HepG2 (cell line): ENCODE data around the gene CD300LF. TPM values are rescaled to one million over a fixed set of nuclear protein-coding genes. Genes with fewer than 3 reads are reported as not detected.

ENCODE experiments used
- ATAC-seq: fragments of 200-7000 bp; cut with Tn5 transposase; 3 replicates; pipeline ENCODE4 v1.9.1; 2020; ENCODE audit warnings: mild to moderate bottlenecking, moderate library complexity
- BruUV-seq: library from RNA; stranded (reverse); fragments of 400-500 nt; replicated peaks from 2 replicates; lab custom pipeline; 2021; lab: Mats Ljungman, UMichigan
- CTCF ChIA-PET: fragments of 300-600 bp; formaldehyde crosslinking; extraction: SDS; loops from one replicate; lab custom pipeline; 2021; ENCODE audit warnings: low total read pairs, inconsistent platforms, low intra/inter-chr PET ratio; lab: Yijun Ruan, JAX
- POLR2A ChIA-PET: fragments of 350-600 bp; sonication (Branson Sonifier 250); formaldehyde crosslinking; loops from one replicate; lab custom pipeline; 2020; ENCODE audit warnings: antibody characterized with exemption, inconsistent platforms; lab: Yijun Ruan, JAX
- DNase-seq: peaks from one replicate; pipeline ENCODE4 v3.0.0-alpha.2; 2015; ENCODE audit warnings: low spot score
- FAIRE-seq: peaks from 3 replicates; lab custom pipeline; 2011; peaks lifted over from hg19 to GRCh38; lab: Jason Lieb, UNC
- H2AFZ ChIP-seq: one replicate; pipeline ENCODE4 v1.6.1; 2011; ENCODE audit warnings: low read length, inconsistent platforms
- H3K27ac ChIP-seq: fragments of 300-600 bp; 3 replicates; pipeline ENCODE4 v1.8.0; 2011; ENCODE audit warnings: mixed run types, mild to moderate bottlenecking, mixed read lengths, low read length, inconsistent platforms; ENCODE audit not compliant: insufficient read depth; ENCODE audit errors: extremely low read length
- H3K27me3 ChIP-seq, 2 experiments: fragments of 200-600 bp in 1 of 2; 2 replicates in 1 of 2; 3 replicates in 1 of 2; pipeline versions ENCODE4 v1.6.0 to v1.8.0; 2011; ENCODE audit warnings: low read length in 2 of 2, mild to moderate bottlenecking in 2 of 2, moderate library complexity in 2 of 2, inconsistent platforms in 1 of 2; ENCODE audit not compliant: insufficient read depth in 2 of 2, control insufficient read depth in 1 of 2
- H3K36me3 ChIP-seq, 2 experiments: fragments of 200-600 bp in 1 of 2; replicated peaks in 1 of 2; 2 replicates in 1 of 2; 3 replicates in 1 of 2; pipeline versions ENCODE4 v1.5.1 to v1.8.0; 2011; ENCODE audit warnings: low read length in 2 of 2, inconsistent platforms in 1 of 2; ENCODE audit not compliant: insufficient read depth in 2 of 2, control insufficient read depth in 1 of 2
- H3K4me1 ChIP-seq: 2 replicates; pipeline ENCODE4 v1.5.1; 2012; ENCODE audit warnings: low read length, inconsistent platforms; ENCODE audit not compliant: insufficient read depth
- H3K4me2 ChIP-seq: 2 replicates; pipeline ENCODE4 v1.6.0; 2011; ENCODE audit warnings: low read depth, low read length, inconsistent platforms
- H3K4me3 ChIP-seq, 3 experiments: fragments of 200-600 bp in 1 of 3; sonication (generic), shearing (Covaris generic) in 1 of 3; replicated peaks in 1 of 3; 2 replicates each; pipeline ENCODE4 v1.5.1; 2011 to 2016; ENCODE audit warnings: low read length in 3 of 3, inconsistent platforms in 2 of 3, low read depth in 2 of 3, mild to moderate bottlenecking in 2 of 3, control low read depth in 1 of 3, mixed read lengths in 1 of 3; ENCODE audit not compliant: insufficient read depth in 1 of 3
- H3K79me2 ChIP-seq: one replicate; pipeline ENCODE4 v1.6.1; 2011; ENCODE audit warnings: low read length, inconsistent platforms; ENCODE audit not compliant: insufficient read depth
- H3K9ac ChIP-seq: 2 replicates; pipeline ENCODE4 v1.6.0; 2011; ENCODE audit warnings: mild to moderate bottlenecking, low read depth, low read length, inconsistent platforms; ENCODE audit not compliant: insufficient read depth
- H3K9me3 ChIP-seq: 2 replicates; pipeline ENCODE4 v1.5.1; 2012; ENCODE audit warnings: mild to moderate bottlenecking, low read length
- H4K20me1 ChIP-seq: 2 replicates; pipeline ENCODE4 v1.6.0; 2011; ENCODE audit warnings: inconsistent platforms, mild to moderate bottlenecking, low read length, moderate library complexity; ENCODE audit not compliant: insufficient read depth
- CCDC6 ChIP-seq: sonication (generic); formaldehyde crosslinking; IDR thresholded peaks from 2 replicates; pipeline ENCODE4 v1.8.1; 2022; ENCODE audit warnings: mild to moderate bottlenecking, missing genetic modification reagents, moderate library complexity
- MYC ChIP-seq: sonication (generic); formaldehyde crosslinking; IDR thresholded peaks from 2 replicates; pipeline ENCODE4 v1.9.0; 2021; ENCODE audit warnings: missing genetic modification reagents, borderline replicate concordance
- TCF12 ChIP-seq, 2 experiments: fragments of 450-650 bp in 1 of 2; sonication (generic) in 1 of 2; formaldehyde crosslinking in 1 of 2; IDR thresholded peaks; 2 replicates each; pipeline versions ENCODE4 v1.6.1 to v1.8.0; 2017 to 2022; ENCODE audit warnings: antibody characterized with exemption in 1 of 2, mild to moderate bottlenecking in 1 of 2, missing genetic modification reagents in 1 of 2, moderate library complexity in 1 of 2
- ZNF430 ChIP-seq: sonication (generic); formaldehyde crosslinking; IDR thresholded peaks from 2 replicates; pipeline ENCODE4 v1.9.0; 2021; ENCODE audit warnings: mild to moderate bottlenecking, missing genetic modification reagents
- whole genome bisulfite sequencing: methylation state at CpG from one replicate; pipeline ENCODE4 v1.1.6; 2017; ENCODE audit warnings: low lambda C conversion rate; 5-methylcytosine and 5-hydroxymethylcytosine counted together
- in situ Hi-C: cut with HindIII; loops from 2 replicates; pipeline ENCODE4 v1.10.0; 2017; ENCODE audit warnings: low pct_unique_long_range_greater_than_20kb; ENCODE audit not compliant: extremely low pct_ligation_motif_present
- intact Hi-C: fragments of 100-400 bp; cut with micrococcal nuclease; formaldehyde crosslinking; loops from one replicate; pipeline ENCODE4 v1.10.0; 2022; ENCODE audit not compliant: unreplicated experiment
- polyA plus RNA-seq, 8 experiments: library from polyadenylated mRNA; depleted of rRNA in 3 of 8; stranded (reverse) in 7 of 8; unstranded in 1 of 8; fragments of >200 nt; fragmentation: Illumina TruSeq in 4 of 8; extraction: Trizol in 4 of 8; gene quantifications; 2 replicates each; pipeline versions ENCODE4 v1.2.1 to v1.2.3, GENCODE V29; 2011 to 2016; ENCODE audit warnings: low read depth in 4 of 8, missing spikeins in 1 of 8, mixed read lengths in 1 of 8; ENCODE audit not compliant: insufficient read depth in 1 of 8
- total RNA-seq, 5 experiments: library from RNA; depleted of rRNA; stranded (reverse); fragments of >200 nt; fragmentation: Illumina TruSeq; extraction: Trizol; gene quantifications; 2 replicates each; pipeline ENCODE4 v1.2.3, GENCODE V29; 2016; ENCODE audit warnings: low read depth in 1 of 5
- TF ChIP-seq, protein P1 (sequence below): sonication (generic); formaldehyde crosslinking; IDR thresholded peaks from 2 replicates; pipeline ENCODE4 v1.5.0; 2020; ENCODE audit warnings: mild to moderate bottlenecking, missing genetic modification reagents, borderline replicate concordance
- TF ChIP-seq, protein P2 (sequence below): sonication (generic); formaldehyde crosslinking; IDR thresholded peaks from 2 replicates; pipeline ENCODE4 v1.5.0; 2020; ENCODE audit warnings: mild to moderate bottlenecking, missing genetic modification reagents, borderline replicate concordance
- TF ChIP-seq, protein P3 (sequence below): sonication (generic); formaldehyde crosslinking; IDR thresholded peaks from 2 replicates; pipeline ENCODE4 v1.5.1; 2020; ENCODE audit warnings: missing genetic modification reagents, mild to moderate bottlenecking, borderline replicate concordance

The CD300LF gene
- total and polyA plus RNA-seq, 2 of the 13 experiments (the other 11 are each of a cell fraction or from before 2014, with no cell fraction given) = not detected

DNA sequence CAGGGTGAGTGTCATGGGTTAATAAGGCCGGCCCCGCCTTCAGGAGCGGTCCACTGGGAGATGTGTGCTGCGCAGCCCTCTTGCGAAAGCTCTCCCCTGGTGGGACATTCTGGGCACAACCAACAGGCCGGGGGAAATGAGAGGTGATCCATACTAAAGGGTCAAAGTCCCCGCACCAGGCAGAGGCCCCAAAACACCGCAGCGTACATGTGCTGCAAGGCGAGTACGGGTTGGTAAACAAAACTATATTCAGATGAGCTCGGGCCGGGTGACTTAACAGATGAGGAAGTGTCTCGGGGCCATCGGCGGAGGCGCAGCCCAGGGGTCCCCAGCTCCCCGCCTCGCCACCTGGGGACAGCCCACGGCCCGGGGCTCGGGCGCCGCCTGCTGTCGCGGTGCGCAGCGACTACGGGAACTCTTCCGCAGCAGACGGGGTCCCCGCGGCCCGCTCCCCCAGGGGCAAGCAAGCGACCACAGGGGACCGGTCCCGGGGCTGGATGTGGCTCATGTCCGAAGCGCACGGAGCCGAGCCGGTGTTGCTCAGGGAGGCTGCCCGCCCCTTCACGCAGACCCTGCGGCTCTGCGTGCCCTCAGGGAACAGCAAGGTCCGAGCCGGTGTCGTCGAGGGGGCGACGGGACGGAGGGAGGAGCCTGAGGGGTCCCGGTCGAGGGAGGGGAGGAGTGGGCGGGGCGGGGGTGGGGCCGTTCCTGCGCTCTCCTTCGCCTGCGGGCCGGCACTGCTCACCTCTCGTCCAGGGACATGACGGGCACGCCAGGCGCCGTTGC, 24.0 kb upstream of the CD300LF start, which contains the start of gene RAB37:
RAB37 (plus strand) TSS at position 744 of the 786 bp plus-strand sequence; CDS start at position 761, 17 bp downstream.
- intact Hi-C loops = loop anchor here (1.0 kb wide), 2 partner anchors 21 to 79 kb away; no protein-coding TSS in a partner anchor
- peak within 1 kb of the TSS; percentile 59 for H3K9ac ChIP-seq
- TF ChIP-seq ZNF430 (CRISPR knock-in tag) (peak; percentile 93; the same call in 1 of the 2 replicates), MYC (CRISPR knock-in tag) (peak; percentile 93), CCDC6 (CRISPR knock-in tag) (peak; percentile 92), TCF12 (IDR thresholded peaks at IDR 0.05) (no peak), TCF12 (CRISPR knock-in tag; IDR thresholded peaks at IDR 0.05) (peak; percentile 61; the same call in 1 of the 2 replicates)
- TF ChIP-seq, protein P1, sequence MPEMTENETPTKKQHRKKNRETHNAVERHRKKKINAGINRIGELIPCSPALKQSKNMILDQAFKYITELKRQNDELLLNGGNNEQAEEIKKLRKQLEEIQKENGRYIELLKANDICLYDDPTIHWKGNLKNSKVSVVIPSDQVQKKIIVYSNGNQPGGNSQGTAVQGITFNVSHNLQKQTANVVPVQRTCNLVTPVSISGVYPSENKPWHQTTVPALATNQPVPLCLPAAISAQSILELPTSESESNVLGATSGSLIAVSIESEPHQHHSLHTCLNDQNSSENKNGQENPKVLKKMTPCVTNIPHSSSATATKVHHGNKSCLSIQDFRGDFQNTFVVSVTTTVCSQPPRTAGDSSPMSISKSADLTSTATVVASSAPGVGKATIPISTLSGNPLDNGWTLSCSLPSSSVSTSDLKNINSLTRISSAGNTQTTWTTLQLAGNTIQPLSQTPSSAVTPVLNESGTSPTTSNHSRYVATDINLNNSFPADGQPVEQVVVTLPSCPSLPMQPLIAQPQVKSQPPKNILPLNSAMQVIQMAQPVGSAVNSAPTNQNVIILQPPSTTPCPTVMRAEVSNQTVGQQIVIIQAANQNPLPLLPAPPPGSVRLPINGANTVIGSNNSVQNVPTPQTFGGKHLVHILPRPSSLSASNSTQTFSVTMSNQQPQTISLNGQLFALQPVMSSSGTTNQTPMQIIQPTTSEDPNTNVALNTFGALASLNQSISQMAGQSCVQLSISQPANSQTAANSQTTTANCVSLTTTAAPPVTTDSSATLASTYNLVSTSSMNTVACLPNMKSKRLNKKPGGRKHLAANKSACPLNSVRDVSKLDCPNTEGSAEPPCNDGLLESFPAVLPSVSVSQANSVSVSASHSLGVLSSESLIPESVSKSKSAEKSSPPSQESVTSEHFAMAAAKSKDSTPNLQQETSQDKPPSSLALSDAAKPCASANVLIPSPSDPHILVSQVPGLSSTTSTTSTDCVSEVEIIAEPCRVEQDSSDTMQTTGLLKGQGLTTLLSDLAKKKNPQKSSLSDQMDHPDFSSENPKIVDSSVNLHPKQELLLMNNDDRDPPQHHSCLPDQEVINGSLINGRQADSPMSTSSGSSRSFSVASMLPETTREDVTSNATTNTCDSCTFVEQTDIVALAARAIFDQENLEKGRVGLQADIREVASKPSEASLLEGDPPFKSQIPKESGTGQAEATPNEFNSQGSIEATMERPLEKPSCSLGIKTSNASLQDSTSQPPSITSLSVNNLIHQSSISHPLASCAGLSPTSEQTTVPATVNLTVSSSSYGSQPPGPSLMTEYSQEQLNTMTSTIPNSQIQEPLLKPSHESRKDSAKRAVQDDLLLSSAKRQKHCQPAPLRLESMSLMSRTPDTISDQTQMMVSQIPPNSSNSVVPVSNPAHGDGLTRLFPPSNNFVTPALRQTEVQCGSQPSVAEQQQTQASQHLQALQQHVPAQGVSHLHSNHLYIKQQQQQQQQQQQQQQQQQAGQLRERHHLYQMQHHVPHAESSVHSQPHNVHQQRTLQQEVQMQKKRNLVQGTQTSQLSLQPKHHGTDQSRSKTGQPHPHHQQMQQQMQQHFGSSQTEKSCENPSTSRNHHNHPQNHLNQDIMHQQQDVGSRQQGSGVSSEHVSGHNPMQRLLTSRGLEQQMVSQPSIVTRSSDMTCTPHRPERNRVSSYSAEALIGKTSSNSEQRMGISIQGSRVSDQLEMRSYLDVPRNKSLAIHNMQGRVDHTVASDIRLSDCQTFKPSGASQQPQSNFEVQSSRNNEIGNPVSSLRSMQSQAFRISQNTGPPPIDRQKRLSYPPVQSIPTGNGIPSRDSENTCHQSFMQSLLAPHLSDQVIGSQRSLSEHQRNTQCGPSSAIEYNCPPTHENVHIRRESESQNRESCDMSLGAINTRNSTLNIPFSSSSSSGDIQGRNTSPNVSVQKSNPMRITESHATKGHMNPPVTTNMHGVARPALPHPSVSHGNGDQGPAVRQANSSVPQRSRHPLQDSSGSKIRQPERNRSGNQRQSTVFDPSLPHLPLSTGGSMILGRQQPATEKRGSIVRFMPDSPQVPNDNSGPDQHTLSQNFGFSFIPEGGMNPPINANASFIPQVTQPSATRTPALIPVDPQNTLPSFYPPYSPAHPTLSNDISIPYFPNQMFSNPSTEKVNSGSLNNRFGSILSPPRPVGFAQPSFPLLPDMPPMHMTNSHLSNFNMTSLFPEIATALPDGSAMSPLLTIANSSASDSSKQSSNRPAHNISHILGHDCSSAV (CRISPR knock-in tag) = 0 out of 2 replicates have a peak, but pooled peaks have one; percentile 62
- TF ChIP-seq, protein P2, sequence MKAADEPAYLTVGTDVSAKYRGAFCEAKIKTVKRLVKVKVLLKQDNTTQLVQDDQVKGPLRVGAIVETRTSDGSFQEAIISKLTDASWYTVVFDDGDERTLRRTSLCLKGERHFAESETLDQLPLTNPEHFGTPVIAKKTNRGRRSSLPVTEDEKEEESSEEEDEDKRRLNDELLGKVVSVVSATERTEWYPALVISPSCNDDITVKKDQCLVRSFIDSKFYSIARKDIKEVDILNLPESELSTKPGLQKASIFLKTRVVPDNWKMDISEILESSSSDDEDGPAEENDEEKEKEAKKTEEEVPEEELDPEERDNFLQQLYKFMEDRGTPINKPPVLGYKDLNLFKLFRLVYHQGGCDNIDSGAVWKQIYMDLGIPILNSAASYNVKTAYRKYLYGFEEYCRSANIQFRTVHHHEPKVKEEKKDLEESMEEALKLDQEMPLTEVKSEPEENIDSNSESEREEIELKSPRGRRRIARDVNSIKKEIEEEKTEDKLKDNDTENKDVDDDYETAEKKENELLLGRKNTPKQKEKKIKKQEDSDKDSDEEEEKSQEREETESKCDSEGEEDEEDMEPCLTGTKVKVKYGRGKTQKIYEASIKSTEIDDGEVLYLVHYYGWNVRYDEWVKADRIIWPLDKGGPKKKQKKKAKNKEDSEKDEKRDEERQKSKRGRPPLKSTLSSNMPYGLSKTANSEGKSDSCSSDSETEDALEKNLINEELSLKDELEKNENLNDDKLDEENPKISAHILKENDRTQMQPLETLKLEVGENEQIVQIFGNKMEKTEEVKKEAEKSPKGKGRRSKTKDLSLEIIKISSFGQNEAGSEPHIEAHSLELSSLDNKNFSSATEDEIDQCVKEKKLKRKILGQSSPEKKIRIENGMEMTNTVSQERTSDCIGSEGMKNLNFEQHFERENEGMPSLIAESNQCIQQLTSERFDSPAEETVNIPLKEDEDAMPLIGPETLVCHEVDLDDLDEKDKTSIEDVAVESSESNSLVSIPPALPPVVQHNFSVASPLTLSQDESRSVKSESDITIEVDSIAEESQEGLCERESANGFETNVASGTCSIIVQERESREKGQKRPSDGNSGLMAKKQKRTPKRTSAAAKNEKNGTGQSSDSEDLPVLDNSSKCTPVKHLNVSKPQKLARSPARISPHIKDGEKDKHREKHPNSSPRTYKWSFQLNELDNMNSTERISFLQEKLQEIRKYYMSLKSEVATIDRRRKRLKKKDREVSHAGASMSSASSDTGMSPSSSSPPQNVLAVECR = peak; percentile 87
- TF ChIP-seq, protein P3, sequence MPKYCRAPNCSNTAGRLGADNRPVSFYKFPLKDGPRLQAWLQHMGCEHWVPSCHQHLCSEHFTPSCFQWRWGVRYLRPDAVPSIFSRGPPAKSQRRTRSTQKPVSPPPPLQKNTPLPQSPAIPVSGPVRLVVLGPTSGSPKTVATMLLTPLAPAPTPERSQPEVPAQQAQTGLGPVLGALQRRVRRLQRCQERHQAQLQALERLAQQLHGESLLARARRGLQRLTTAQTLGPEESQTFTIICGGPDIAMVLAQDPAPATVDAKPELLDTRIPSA (CRISPR knock-in tag) = no peak; the same call in 1 of the 2 replicates

More for the DNA sequence above, 24.0 kb upstream of the CD300LF start, which contains the start of gene RAB37:
- Histone ChIP-seq H3K79me2 (no peaks in the 10 kb centered on the region), H3K9me3 (no peaks in the 10 kb centered on the region), H3K27ac (peak within 1 kb of the TSS; percentile 69), H3K27me3 (peaks cover 8 to 37% of the 10 kb centered on the region in 2 experiments; a peak in 4 of 5 replicates), H3K4me1 (peaks cover 59% of the 10 kb centered on the region), H3K4me2 (peak within 1 kb of the TSS; percentile 92), H3K4me3 (peak within 1 kb of the TSS; percentile 39 to 78 (median 67)), H3K36me3 (no peaks in the 10 kb centered on the region), H2AFZ (no peak within 1 kb of the TSS), H4K20me1 (no peaks in the 10 kb centered on the region)
- ATAC-seq (peak; percentile 82), DNase-seq (peak; percentile 99), FAIRE-seq (peak; percentile 80)
- ChIA-PET CTCF (interaction anchor here (1.3 to 2.8 kb wide), 3 partner anchors 8 to 80 kb away, joined by 4 to 22 read pairs (median 5); no protein-coding TSS in a partner anchor), POLR2A (interaction anchor here (0.6 to 5.6 kb wide), 32 partner anchors 9 to 939 kb away, joined by 3 to 221 read pairs (median 4); partner anchors contain the start of genes FDXR, HID1, MRPL58 and NAT9)
- WGBS = 2% methylated on average over 18 of the region's 67 CpGs
- in situ Hi-C loops = loop anchor here (5.0 kb wide), 1 partner anchor 79 kb away; no protein-coding TSS in a partner anchor
- BruUV-seq = TSS peak; percentile 77
